ENCODE results near the gene WNK3.

GRCh38 chrX:54397113-54397512 lies 39.3 kb upstream of the WNK3 start:
- TF ChIP-seq, protein P1, sequence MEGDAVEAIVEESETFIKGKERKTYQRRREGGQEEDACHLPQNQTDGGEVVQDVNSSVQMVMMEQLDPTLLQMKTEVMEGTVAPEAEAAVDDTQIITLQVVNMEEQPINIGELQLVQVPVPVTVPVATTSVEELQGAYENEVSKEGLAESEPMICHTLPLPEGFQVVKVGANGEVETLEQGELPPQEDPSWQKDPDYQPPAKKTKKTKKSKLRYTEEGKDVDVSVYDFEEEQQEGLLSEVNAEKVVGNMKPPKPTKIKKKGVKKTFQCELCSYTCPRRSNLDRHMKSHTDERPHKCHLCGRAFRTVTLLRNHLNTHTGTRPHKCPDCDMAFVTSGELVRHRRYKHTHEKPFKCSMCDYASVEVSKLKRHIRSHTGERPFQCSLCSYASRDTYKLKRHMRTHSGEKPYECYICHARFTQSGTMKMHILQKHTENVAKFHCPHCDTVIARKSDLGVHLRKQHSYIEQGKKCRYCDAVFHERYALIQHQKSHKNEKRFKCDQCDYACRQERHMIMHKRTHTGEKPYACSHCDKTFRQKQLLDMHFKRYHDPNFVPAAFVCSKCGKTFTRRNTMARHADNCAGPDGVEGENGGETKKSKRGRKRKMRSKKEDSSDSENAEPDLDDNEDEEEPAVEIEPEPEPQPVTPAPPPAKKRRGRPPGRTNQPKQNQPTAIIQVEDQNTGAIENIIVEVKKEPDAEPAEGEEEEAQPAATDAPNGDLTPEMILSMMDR (IDR thresholded peaks at IDR 0.05; ENCODE audit: low read length), result no peak
- TF ChIP-seq EZH2 (IDR thresholded peaks at IDR 0.05; ENCODE audit: borderline replicate concordance, low read length), result no peak

Measured in OCI-LY1 (cell line).